Fibroblast of the aortic adventitia (primary cell): Measurements from ENCODE around the gene SAMD10. TPM values are rescaled to one million over a fixed set of nuclear protein-coding genes. Genes with fewer than 3 reads are reported as not detected.

Experiments
- DNase-seq: peaks from one replicate; pipeline ENCODE4 v3.0.0-alpha.2; 2010; ENCODE audit warnings: low read depth
- H3K4me3 ChIP-seq: 2 replicates; pipeline ENCODE4 v1.5.1; 2011; ENCODE audit warnings: low read depth, mild to moderate bottlenecking, control low read depth, low read length, moderate library complexity
- total RNA-seq: library from RNA; depleted of rRNA; stranded (reverse); fragments of >200 nt; gene quantifications from 2 replicates; pipeline ENCODE4 v1.2.3, GENCODE V29; 2012; ENCODE audit warnings: low replicate concordance
- TF ChIP-seq, protein P1 (sequence below): IDR thresholded peaks from 2 replicates; pipeline ENCODE4 v1.5.1; 2011; ENCODE audit warnings: mild to moderate bottlenecking, low read length, control low read depth, inconsistent platforms; ENCODE audit not compliant: insufficient read depth

The SAMD10 gene
- total RNA-seq, 1 donor, result 2.3 TPM

DNA sequence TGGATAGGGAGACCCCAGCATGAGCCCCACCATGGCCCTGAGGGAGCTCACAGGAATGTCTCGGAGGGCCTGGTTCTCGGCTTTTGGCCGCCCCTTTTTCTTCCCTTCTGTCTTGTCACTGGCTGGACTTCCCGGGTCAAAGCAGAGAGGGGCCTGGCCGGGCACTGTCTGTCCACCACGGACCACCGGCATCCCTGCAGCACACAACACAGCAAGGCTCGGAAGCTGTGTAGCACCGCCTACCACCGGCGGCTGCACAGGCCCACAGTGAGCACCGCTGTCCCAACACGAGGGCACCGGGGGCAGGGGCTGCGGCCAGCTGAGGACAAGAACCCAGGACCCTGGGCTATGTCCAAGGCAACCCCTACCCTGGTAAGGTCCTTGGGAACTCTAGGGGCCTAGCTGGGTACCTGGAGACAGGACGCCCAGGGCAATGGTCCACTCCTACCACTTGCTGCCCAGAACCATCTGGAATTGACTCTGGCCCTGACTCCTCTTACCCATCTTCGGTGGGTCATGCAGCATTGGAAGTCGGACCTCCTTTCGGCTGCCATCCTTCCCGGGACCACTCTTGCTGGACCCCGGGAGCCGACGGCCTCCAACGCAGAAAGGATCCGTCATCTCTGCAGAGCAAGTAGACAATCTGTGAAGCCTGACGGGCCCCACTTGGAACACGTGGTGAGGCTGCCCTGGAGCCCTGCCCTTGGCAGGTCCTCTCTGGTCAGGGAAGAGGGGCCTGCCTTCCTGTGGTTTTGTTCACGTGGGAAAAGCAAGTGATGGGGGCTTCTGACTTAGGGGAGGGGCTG, 11.9 kb downstream of the SAMD10 start:
- H3K4me3 ChIP-seq, result no peak overlapping the region
- no peak for DNase-seq
- TF ChIP-seq, protein P1, sequence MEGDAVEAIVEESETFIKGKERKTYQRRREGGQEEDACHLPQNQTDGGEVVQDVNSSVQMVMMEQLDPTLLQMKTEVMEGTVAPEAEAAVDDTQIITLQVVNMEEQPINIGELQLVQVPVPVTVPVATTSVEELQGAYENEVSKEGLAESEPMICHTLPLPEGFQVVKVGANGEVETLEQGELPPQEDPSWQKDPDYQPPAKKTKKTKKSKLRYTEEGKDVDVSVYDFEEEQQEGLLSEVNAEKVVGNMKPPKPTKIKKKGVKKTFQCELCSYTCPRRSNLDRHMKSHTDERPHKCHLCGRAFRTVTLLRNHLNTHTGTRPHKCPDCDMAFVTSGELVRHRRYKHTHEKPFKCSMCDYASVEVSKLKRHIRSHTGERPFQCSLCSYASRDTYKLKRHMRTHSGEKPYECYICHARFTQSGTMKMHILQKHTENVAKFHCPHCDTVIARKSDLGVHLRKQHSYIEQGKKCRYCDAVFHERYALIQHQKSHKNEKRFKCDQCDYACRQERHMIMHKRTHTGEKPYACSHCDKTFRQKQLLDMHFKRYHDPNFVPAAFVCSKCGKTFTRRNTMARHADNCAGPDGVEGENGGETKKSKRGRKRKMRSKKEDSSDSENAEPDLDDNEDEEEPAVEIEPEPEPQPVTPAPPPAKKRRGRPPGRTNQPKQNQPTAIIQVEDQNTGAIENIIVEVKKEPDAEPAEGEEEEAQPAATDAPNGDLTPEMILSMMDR, result no peak

DNA sequence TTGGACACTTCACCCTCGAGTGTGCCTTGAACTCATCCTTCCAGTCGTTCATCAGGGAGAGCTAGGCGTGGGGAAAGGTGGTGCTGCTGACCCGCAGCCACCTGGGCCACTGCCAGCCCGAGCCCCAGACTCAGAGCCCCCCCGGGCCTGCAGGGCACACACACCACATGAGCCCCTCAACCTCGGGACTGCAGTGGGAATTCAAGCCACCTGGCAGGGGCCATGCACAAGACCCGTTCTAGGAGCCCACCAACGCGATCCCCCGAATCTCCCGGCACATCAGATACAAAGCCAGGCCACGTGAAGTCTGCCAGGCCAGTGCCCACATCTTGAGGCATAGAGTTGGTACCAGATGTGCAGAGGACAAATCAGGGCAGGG, 12.5 kb downstream of the SAMD10 start:
- no peak for DNase-seq
- no peak overlapping the region for H3K4me3 ChIP-seq
- TF ChIP-seq, protein P1, result no peak

DNA sequence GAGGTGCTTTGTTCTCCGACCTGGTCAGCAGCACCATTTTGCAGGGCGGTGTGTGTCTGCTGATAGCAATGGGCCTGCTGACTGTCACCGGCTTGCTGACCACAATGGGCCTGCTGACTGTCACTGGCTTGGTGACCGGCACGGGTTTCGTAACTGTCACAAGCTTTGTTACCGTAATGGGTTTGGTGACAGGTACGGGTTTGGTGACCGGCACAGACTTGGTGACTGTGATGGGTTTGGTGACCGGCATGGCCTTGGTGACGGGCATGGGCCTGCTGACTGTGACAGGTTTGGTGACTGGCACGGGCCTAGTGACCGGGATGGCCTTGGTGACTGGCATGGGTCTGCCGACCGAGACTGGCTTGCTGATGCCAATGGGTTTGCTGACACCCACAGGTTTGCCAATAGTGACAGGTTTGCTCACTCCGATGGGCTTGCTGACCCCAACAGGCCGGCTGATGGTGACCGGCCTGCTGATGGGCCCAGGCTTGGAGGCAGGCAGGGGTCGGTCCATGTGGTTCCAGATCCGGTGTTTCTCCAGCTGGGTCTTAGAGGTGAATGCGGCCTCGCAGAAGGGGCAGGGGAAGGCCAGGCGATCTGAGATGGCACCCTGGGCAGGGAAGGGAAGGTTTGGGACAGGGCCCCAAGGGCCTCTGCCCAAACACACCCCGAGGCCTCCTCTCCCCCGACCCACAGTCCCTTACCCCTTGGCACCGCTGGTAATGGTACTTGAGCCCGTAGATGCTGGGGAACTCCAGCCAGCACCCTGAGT, 13.1 kb downstream of the SAMD10 start:
- TF ChIP-seq, protein P1, result no peak
- no peak for DNase-seq
- H3K4me3 ChIP-seq, result no peak overlapping the region

DNA sequence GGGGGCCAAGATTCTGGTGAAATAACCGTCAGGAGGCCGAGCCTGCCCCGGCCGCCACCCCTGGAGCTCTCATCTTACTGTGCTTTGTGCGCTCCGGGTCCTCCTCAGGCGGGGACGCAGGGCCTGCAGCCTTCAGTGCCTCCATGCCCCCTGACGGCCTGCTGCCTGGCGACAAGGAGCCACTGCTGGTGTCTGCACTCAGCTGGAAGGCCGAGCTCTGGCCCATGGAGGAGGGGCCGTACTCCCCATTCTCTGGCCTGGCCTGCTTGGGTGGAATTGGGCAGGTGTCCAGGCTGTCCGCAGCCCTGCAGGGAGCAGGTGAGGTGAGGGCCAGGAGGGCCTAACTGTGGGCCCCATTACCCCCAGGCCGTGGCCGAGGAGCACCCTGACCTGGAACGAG, 15.0 kb downstream of the SAMD10 start:
- no peak overlapping the region for H3K4me3 ChIP-seq
- DNase-seq, result no peak
- TF ChIP-seq, protein P1, result no peak

DNA sequence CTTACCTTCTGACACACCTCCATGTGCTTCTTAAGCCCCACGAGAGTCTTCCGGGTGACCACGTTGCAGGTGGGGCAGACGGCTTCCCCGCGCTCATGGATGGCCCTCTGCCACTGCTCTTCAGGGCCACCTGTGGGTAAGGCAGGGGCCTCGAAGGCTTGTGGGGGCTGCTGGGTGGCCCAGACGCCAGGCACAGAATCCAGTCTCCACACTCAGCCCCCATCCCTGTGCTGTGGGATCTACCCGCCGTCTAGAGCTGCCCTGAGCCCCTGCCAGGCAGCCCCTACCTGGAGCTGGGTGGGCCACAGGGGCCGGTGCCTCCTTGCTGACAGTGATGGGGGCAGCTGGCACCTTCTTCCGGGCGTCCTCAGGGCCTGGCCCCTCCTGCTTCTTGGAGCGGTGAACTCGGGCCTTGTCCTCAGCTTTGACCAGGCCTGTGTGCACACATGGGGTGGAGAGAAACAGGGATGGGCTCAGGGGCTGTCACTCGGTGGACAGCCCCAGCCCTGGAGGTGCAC, 15.6 kb downstream of the SAMD10 start:
- no peak overlapping the region for H3K4me3 ChIP-seq
- no peak for DNase-seq
- TF ChIP-seq, protein P1, result no peak

DNA sequence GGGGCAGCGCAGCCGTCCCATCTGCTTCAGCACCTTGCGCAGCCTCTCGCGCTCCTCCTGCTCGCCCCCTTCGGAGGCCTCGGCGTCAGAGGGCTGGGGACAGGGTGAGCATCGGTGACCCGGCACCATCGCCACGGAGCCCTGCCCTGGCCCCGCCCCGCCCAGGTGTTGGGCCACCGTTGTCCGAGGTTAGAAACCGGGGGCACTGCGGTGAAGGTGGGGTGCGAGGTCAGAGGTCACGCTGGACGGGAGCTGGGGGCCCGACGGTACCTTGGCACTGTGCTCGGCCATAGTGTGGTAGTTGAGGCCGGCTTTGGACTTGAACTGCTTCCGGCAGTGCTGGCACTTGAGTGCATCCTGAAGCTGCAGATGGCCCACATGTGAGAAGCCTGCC, 16.1 kb downstream of the SAMD10 start:
- TF ChIP-seq, protein P1, result no peak
- H3K4me3 ChIP-seq, result no peak overlapping the region
- DNase-seq, result no peak
